ENCODE results near the gene SP110. TPM values are rescaled to one million over a fixed set of nuclear protein-coding genes. Genes with fewer than 3 reads are reported as not detected.

The SP110 gene
- total and polyA plus RNA-seq, 2 experiments from 2014 or later, result 2.3 to 8.2 TPM

DNA sequence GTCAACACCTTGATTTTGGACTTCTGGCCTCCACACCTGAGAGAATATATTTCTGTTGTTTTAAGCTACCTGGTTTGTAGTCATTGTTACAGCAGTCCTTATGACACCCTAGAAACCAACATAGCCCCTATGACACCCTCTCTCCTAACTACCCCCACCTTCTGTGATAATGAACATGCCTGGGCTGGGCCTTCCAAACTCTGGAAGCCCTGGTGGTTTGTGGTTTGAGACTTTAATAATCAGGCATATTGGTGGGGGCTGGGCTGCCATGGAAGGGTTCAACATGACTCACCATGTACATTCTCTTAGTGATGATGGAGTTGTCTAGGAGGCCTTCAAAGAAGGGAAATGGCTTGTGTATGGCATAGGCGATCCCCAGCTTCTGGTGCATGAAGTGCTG is 3.3 kb downstream of the SP110 start:
- Mint-ChIP-seq H3K36me3 (ENCODE audit: low read depth) (peaks cover 6% of the 10 kb centered on the region; the same call in 2 of the 3 replicates), H3K4me3 (no peak overlapping the region), H3K27me3 (ENCODE audit: insufficient read depth, low read depth, poor library complexity) (peaks cover 2% of the 10 kb centered on the region), H3K27ac (no peak overlapping the region), H3K9me3 (no peaks in the 10 kb centered on the region), H3K4me1 (peaks cover 14% of the 10 kb centered on the region; the same call in 2 of the 3 replicates)
- Histone ChIP-seq H3K36me3 (ENCODE audit: insufficient read depth) (no peaks in the 10 kb centered on the region), H3K79me2 (replicated peaks; ENCODE audit: insufficient read depth) (no peaks in the 10 kb centered on the region), H3K27ac (ENCODE audit: low read depth) (no peak overlapping the region), H3K4me3 (no peak overlapping the region), H2AFZ (no peak overlapping the region), H3K4me2 (no peak overlapping the region), H4K20me1 (replicated peaks; ENCODE audit: insufficient read depth) (no peaks in the 10 kb centered on the region), H3K27me3 (ENCODE audit: insufficient read depth) (no peaks in the 10 kb centered on the region), H3K9me2 (ENCODE audit: insufficient read depth) (no peaks in the 10 kb centered on the region), H3F3A (replicated peaks; ENCODE audit: low read depth) (no peaks in the 10 kb centered on the region), H3K4me1 (ENCODE audit: insufficient read depth) (peaks cover 4% of the 10 kb centered on the region; the same call in 1 of the 2 replicates)
- no peak for ATAC-seq
- DNase-seq (ENCODE audit: low spot score), result no peak
- TF ChIP-seq EZH2phosphoT487 (IDR thresholded peaks at IDR 0.05; ENCODE audit: unreplicated experiment) (no peak), ZNF331 (CRISPR knock-in tag; IDR thresholded peaks at IDR 0.05; ENCODE audit: low read depth) (no peak), STAT1 (IDR thresholded peaks at IDR 0.05; ENCODE audit: unreplicated experiment) (no peak), CREB1 (CRISPR knock-in tag; IDR thresholded peaks at IDR 0.05; ENCODE audit: low read depth) (no peak), NANOG (IDR thresholded peaks at IDR 0.05; ENCODE audit: borderline replicate concordance) (no peak), EZH2 (IDR thresholded peaks at IDR 0.05; ENCODE audit: low read depth, unreplicated experiment) (no peak), ZNF114 (CRISPR knock-in tag; IDR thresholded peaks at IDR 0.05) (no peak), POLR2AphosphoS5 (IDR thresholded peaks at IDR 0.05; ENCODE audit: low read depth) (no peak)
- TF ChIP-seq, protein P1, sequence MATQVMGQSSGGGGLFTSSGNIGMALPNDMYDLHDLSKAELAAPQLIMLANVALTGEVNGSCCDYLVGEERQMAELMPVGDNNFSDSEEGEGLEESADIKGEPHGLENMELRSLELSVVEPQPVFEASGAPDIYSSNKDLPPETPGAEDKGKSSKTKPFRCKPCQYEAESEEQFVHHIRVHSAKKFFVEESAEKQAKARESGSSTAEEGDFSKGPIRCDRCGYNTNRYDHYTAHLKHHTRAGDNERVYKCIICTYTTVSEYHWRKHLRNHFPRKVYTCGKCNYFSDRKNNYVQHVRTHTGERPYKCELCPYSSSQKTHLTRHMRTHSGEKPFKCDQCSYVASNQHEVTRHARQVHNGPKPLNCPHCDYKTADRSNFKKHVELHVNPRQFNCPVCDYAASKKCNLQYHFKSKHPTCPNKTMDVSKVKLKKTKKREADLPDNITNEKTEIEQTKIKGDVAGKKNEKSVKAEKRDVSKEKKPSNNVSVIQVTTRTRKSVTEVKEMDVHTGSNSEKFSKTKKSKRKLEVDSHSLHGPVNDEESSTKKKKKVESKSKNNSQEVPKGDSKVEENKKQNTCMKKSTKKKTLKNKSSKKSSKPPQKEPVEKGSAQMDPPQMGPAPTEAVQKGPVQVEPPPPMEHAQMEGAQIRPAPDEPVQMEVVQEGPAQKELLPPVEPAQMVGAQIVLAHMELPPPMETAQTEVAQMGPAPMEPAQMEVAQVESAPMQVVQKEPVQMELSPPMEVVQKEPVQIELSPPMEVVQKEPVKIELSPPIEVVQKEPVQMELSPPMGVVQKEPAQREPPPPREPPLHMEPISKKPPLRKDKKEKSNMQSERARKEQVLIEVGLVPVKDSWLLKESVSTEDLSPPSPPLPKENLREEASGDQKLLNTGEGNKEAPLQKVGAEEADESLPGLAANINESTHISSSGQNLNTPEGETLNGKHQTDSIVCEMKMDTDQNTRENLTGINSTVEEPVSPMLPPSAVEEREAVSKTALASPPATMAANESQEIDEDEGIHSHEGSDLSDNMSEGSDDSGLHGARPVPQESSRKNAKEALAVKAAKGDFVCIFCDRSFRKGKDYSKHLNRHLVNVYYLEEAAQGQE (IDR thresholded peaks at IDR 0.05; ENCODE audit: unreplicated experiment), result no peak
- TF ChIP-seq, protein P2, sequence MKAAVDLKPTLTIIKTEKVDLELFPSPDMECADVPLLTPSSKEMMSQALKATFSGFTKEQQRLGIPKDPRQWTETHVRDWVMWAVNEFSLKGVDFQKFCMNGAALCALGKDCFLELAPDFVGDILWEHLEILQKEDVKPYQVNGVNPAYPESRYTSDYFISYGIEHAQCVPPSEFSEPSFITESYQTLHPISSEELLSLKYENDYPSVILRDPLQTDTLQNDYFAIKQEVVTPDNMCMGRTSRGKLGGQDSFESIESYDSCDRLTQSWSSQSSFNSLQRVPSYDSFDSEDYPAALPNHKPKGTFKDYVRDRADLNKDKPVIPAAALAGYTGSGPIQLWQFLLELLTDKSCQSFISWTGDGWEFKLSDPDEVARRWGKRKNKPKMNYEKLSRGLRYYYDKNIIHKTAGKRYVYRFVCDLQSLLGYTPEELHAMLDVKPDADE (IDR thresholded peaks at IDR 0.05), result no peak
- TF ChIP-seq, protein P3, sequence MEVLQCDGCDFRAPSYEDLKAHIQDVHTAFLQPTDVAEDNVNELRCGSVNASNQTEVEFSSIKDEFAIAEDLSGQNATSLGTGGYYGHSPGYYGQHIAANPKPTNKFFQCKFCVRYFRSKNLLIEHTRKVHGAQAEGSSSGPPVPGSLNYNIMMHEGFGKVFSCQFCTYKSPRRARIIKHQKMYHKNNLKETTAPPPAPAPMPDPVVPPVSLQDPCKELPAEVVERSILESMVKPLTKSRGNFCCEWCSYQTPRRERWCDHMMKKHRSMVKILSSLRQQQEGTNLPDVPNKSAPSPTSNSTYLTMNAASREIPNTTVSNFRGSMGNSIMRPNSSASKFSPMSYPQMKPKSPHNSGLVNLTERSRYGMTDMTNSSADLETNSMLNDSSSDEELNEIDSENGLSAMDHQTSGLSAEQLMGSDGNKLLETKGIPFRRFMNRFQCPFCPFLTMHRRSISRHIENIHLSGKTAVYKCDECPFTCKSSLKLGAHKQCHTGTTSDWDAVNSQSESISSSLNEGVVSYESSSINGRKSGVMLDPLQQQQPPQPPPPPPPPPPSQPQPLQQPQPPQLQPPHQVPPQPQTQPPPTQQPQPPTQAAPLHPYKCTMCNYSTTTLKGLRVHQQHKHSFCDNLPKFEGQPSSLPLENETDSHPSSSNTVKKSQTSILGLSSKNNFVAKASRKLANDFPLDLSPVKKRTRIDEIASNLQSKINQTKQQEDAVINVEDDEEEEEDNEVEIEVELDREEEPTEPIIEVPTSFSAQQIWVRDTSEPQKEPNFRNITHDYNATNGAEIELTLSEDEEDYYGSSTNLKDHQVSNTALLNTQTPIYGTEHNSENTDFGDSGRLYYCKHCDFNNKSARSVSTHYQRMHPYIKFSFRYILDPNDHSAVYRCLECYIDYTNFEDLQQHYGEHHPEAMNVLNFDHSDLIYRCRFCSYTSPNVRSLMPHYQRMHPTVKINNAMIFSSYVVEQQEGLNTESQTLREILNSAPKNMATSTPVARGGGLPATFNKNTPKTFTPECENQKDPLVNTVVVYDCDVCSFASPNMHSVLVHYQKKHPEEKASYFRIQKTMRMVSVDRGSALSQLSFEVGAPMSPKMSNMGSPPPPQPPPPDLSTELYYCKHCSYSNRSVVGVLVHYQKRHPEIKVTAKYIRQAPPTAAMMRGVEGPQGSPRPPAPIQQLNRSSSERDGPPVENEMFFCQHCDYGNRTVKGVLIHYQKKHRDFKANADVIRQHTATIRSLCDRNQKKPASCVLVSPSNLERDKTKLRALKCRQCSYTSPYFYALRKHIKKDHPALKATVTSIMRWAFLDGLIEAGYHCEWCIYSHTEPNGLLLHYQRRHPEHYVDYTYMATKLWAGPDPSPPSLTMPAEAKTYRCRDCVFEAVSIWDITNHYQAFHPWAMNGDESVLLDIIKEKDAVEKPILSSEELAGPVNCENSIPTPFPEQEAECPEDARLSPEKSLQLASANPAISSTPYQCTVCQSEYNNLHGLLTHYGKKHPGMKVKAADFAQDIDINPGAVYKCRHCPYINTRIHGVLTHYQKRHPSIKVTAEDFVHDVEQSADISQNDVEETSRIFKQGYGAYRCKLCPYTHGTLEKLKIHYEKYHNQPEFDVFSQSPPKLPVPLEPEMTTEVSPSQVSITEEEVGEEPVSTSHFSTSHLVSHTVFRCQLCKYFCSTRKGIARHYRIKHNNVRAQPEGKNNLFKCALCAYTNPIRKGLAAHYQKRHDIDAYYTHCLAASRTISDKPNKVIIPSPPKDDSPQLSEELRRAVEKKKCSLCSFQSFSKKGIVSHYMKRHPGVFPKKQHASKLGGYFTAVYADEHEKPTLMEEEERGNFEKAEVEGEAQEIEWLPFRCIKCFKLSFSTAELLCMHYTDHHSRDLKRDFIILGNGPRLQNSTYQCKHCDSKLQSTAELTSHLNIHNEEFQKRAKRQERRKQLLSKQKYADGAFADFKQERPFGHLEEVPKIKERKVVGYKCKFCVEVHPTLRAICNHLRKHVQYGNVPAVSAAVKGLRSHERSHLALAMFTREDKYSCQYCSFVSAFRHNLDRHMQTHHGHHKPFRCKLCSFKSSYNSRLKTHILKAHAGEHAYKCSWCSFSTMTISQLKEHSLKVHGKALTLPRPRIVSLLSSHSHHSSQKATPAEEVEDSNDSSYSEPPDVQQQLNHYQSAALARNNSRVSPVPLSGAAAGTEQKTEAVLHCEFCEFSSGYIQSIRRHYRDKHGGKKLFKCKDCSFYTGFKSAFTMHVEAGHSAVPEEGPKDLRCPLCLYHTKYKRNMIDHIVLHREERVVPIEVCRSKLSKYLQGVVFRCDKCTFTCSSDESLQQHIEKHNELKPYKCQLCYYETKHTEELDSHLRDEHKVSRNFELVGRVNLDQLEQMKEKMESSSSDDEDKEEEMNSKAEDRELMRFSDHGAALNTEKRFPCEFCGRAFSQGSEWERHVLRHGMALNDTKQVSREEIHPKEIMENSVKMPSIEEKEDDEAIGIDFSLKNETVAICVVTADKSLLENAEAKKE (CRISPR knock-in tag; IDR thresholded peaks at IDR 0.05), result no peak
- TF ChIP-seq, protein P4, sequence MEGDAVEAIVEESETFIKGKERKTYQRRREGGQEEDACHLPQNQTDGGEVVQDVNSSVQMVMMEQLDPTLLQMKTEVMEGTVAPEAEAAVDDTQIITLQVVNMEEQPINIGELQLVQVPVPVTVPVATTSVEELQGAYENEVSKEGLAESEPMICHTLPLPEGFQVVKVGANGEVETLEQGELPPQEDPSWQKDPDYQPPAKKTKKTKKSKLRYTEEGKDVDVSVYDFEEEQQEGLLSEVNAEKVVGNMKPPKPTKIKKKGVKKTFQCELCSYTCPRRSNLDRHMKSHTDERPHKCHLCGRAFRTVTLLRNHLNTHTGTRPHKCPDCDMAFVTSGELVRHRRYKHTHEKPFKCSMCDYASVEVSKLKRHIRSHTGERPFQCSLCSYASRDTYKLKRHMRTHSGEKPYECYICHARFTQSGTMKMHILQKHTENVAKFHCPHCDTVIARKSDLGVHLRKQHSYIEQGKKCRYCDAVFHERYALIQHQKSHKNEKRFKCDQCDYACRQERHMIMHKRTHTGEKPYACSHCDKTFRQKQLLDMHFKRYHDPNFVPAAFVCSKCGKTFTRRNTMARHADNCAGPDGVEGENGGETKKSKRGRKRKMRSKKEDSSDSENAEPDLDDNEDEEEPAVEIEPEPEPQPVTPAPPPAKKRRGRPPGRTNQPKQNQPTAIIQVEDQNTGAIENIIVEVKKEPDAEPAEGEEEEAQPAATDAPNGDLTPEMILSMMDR (conservative IDR thresholded peaks at IDR 0.05; ENCODE audit: low read depth in 2 of 2), result no peak

Data from GM23338 (cell line).